Activated CD4-positive, alpha-beta T cell treated with anti-CD3 and anti-CD28 coated beads for 24 hours (primary cell): ENCODE measurements around the gene LHFPL3.
"Not testable (repeated sequence)": the region's sequence is repeated elsewhere in the genome, so short reads cannot be mapped to it uniquely, and the experiment has no call there.

Experiments used
- DNase-seq, 2 donors: peaks; one replicate each; pipeline ENCODE4 v3.0.0-alpha.2; 2020; ENCODE audit warnings: low read depth in 2 of 2

LHFPL3 gene

GRCh38 chr7:104584620-104585019 is 256.2 kb downstream of the LHFPL3 start:
- DNase-seq, result no peak

DNA sequence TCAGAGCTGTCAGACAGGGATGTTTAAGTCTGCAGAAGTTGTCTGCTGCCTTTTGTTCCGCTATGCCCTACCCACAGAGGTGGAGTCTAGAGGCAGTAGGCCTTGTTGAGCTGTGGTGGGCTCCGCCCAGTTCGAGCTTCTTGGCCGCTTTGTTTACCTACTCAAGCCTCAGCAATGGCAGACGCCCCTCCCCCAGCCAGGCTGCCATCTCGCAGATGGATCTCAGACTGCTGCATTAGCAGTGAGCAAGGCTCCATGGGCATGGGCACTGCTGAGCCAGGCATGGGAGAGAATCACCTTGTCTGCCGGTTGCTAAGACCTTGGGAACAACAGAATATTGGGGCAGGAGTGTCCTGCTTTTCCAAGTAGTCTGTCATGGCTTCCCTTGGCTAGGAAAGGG is 267.2 kb downstream of the LHFPL3 start:
- not testable (repeated sequence) for DNase-seq

DNA sequence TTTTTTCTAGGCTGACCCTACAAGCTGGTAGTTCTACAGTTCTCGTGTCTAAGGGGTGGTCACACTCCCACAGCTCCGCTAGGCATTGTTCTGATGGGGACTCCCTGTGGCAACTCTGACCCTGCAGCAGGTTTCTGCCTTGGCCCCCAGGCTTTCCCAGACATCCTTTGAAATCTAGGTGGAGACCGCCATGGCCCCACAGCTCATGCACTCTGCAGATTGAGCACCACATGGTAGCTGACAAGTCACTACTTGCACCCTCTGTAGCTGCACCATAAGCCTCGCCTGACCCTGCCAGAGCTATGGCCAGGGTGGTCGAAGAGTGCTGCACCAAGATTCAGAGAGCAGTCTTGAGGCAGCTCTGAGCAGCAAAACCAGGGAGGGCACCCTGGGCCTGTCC is 275.6 kb downstream of the LHFPL3 start:
- DNase-seq, result no peak

GRCh38 chr7:104604706-104605105 is 276.3 kb downstream of the LHFPL3 start:
- DNase-seq, result no peak

GRCh38 chr7:104621321-104621720 is 292.9 kb downstream of the LHFPL3 start:
- no peak for DNase-seq

DNA sequence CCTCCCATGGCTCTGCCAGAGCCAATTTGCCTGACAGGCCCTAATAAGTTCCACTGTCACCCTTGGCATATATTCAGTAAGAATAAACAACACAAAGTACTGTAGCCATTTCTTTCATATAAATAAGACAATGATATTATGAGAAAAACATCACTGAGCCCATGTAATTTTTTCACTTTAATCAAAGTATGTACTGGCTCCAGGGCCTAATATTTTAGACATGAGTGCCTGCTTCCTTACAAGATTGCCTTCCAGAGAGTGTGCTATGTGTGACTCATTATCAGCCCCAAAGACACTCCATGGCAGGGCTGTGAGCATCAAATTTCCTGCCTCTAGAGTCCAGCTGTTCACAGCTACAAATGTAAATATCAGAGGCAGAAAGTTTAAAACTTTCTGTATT is 297.6 kb downstream of the LHFPL3 start:
- no peak for DNase-seq

DNA sequence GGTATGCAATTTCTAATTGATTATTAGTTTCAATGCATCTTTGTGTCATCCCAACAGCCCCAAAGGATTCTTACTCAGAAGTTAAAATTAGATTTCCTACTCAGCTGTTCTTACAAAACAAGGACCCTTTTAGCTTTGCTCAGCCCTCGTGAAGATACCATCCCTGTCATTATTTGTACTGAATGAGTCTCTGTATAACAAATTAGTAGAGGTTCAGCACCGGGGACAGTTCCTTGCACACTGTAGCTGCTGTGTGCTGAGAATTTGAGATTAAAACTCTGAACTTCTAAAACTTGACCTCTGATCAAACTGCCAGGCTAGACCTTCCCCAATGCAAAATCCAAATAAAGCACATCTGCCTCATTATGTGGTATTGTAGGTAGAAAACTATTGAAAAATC is 299.1 kb downstream of the LHFPL3 start:
- DNase-seq, result no peak

DNA sequence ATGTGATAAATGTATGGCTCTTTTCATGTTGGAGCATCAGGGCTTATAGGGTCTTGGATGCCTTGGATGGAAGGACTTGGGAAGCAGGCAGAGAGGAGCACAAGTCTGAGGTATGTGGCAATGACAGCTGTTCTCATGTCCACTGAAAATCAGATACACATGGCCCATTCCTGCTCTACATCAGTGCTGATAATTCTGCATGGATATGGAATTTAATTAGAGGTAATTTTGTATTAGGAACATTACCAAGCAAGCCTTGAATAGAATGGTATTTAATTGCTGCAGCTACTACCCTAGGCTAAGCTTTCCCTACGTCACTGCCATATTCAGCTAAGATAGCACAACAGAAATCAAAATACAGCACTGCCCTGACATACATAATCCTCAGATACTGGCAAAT is 299.6 kb downstream of the LHFPL3 start:
- DNase-seq, result no peak

- DNase-seq, result no peak
Observed at GRCh38 chr7:104629408-104629807, 301.0 kb downstream of the LHFPL3 start.

- no peak for DNase-seq
Observed at GRCh38 chr7:104640506-104640905, 312.1 kb downstream of the LHFPL3 start.

GRCh38 chr7:104642560-104642959 is 314.2 kb downstream of the LHFPL3 start:
- DNase-seq, result no peak

GRCh38 chr7:104643587-104644217 is 315.3 kb downstream of the LHFPL3 start:
- no peak for DNase-seq

- DNase-seq, result no peak
Observed at GRCh38 chr7:104650991-104651640, 322.7 kb downstream of the LHFPL3 start.

GRCh38 chr7:104652434-104652833 is 324.0 kb downstream of the LHFPL3 start:
- DNase-seq, result no peak

DNA sequence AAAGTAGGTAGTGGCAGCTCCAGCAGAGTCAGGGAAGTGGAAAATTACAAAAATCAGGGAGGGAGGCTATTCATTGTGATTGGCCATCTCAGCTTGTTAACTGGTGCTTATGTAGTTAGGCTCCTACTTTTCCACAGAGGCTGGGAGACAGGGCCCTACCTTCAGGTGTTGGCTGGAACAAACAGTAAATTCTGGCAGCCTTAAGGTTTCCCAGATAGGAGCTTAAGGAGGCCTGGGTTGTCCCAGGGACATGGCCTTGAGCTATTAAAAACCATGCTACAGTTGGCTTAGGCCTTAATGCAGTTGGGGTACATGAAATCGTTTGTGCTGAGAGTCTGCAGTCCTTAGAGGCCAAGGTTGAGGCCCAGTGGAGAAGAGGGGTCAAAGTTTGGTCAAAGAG is 324.5 kb downstream of the LHFPL3 start:
- no peak for DNase-seq

DNA sequence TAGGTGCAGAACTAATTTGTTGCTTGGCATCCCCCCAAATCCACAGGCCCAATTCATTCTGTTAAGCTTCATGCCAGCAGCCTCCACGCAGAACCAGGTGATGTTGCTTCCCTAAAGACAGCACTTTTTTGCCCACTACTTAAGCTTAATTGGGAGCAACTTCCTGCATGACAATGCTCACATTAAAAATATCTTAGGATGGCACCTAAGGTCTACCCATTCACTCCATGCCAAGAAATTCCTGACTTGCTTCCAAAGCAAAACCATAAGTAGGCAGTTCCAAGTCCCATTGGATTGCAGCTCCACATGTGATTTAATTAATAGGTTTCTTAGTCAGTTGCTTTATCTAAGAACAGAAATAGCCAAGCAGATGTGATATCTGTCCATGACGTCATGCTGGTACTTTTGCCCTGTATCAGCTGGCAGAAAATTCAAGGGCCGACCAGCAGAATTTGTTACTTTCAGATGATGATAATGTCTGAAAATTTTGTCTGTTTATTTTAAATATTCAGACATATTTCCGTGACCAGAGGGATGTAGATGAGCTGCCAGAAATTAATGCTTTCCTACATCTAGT is 325.5 kb downstream of the LHFPL3 start:
- DNase-seq, result no peak

DNA sequence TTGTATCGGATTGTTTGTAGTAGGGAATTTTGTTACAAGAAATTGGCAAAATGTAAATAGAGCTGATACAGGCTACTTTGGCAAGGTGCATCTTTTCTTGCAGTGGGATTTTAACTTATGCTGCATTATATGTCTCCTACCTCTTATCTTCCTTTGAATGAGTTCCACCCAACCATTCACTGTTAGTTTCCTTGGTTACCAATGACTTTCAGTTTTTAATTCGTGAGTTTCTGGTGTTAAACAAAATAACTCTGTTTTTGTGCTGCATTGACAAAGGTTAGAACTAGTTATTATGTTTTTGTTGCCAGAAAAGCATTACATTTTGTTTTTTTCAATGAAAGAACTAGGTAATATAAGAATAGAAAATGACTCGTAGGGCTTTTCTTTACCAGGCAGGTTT is 327.2 kb downstream of the LHFPL3 start:
- no peak for DNase-seq

DNA sequence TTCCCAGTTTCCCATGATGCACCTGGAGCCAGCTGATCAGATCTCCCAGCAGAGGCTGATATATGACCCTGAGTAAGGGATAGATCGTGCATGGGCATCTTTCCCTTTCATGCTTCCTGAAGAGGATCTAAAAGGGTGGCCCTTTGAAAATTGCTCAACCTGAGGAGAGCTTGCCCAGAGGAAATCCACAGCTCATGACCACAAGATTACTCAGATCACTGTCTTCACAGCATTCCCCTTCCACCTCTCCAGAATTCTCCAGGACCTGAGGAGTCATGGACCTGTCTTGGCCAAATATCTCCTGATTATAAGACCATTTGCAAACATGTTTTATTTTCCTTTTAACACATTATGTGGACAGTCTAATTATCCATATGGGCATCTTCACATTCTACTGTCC is 328.1 kb downstream of the LHFPL3 start:
- no peak for DNase-seq

DNA sequence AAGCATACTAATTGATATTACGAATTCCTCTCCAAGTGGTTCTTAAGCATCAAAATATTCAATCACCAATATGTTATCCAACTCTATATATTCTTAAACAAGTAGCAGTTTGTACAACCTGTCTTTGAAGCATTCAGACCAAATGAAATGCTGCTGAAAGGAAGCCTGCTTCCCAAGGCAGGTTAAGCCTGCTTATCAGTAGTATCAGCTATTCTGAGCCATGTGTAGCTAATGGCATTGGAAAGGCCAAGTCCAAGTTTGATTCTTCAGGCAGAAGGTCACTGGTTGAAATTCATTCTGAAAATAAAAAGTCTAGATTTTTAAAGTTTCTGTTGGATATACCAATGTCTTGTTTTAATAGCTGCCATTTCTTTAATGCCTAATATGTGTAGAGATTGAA is 328.7 kb downstream of the LHFPL3 start:
- DNase-seq, result no peak

GRCh38 chr7:104661575-104661974 is 333.2 kb downstream of the LHFPL3 start:
- DNase-seq, result no peak

GRCh38 chr7:104664648-104665047 is 336.2 kb downstream of the LHFPL3 start:
- DNase-seq, result no peak

DNA sequence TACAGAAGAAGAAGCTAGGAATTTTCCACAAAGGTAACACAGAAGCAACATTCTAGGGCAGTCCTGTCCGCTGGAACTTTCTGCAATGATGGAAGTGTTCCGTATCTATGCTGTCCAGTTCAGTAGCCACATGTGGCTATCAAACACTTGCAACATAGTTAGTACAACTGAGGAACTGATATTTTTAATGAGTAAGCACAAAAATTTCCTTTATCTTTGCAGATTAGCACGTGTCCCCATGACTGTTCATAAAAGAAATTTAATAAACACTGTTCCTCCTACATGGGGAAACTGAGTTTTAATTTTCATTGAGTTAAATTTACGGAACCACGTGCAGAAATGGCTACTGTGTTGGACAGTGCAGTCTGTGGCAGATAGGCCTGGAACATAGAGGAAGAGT is 349.2 kb downstream of the LHFPL3 start:
- no peak for DNase-seq

DNA sequence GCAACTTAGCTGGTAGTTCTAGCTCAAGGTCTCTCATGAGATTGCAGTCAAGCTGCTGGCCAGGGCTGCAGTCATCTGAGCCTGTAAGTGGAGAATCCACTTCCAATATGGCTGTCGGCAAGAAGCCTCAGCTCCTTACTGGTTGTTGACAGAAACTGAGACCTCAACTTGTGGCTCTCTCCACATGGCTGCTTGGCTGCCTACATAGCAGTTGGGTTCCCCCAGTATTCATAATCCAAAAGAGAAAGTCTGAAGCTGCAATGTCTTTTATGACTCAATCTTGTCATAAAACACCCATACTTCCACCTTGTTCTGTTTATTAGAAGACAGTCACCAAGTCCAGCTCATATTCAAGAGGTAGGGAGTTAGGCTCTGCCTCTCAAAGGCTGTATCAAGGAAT is 350.7 kb downstream of the LHFPL3 start:
- DNase-seq, result no peak

DNA sequence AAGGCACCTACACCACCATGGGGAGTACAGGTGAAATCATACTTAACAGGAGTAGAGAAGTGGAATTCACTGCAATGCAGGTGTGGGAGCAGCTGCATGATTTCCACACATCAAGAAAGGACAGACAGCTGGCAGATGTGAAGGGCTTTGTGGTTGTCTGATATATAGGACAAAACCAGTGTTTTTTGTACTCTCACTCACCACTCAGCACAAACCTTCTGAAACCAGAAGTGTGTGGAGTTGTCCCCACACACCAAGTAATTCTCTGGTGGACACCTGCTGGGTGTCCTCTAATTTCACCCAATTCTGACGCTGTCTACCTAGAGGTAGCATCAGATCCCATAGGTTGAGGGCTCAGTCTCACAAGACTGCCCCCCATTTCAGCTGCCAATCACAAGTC is 357.9 kb downstream of the LHFPL3 start:
- no peak for DNase-seq
